Measurements from ENCODE around the gene SELENOS.

SELENOS gene

DNA sequence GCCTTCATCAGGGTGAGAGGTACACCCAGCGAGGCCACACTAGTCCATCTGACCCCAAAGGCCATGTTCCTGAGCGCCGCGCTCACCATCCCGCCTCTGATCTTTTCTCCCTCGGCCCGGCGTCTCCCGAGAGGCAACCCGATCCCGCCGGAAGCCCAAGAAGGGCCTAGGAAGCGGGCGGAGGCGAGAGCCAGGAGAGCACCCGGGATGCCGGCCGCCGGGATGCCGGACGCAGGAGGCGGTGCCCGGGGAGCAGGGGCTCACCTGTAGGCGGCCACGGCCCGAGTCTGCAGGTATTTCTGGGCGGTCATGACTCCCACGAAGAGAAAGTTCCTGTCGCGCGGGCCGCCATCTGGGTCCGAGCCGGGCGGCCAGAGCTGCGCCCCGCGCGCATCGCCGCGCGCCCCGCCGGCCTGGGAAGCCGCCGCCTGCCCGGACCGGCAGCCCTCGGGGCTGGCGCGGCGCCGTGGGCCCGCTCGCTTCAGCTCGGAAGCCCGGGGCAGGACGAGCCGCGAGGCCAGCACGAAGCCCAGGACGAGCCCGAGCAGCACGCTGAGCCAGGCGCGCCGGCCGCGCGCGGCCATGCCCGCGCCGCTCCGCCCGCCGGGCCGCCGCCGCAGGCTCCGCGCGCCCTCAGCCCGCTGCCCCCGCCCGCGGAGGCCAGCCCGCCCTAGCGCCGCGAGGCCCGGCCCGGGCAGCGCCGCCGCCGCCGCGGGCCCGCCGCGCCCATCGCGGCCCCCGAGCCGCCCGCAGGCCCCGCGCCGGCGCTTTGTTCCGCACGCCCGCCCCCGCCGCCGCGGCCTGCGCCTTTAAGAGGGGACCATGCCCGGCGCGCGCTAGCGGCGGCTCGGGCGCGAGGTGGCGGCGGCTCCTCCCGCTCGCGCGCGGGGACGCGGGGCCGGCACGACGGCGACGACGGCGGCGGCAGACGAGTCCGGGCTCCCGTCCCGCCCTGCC, 26.1 kb downstream of the SELENOS start:
- DNase-seq (ENCODE audit: low read depth in 3 of 3) = no peak

GRCh38 chr15:101250341-101250831, 26.9 kb downstream of the SELENOS start:
- DNase-seq (ENCODE audit: low read depth in 3 of 3) = no peak

DNA sequence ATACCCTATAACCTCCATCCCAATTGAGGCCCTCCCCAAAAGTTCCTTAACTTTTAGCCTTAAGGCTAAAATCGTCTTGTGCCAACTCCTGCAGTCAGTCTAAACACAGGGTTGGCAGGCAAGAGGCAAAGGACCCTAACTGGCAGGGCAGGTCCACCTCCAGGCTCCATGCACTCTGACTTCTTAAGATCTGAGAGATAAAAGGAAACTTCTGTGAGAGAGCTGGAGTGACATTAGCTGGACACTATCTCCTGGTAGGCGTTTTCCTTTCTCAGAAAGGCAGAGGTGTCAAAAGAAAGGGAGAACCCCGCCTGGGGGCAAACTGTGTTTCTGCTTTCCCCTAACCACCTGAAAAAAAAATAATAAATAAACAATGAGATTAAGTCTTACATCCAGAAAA, 29.0 kb downstream of the SELENOS start:
- no peak for DNase-seq (ENCODE audit: low read depth in 3 of 3)

- no peak for DNase-seq (ENCODE audit: low read depth in 3 of 3)
Observed at GRCh38 chr15:101246824-101247745, 30.2 kb downstream of the SELENOS start.

DNA sequence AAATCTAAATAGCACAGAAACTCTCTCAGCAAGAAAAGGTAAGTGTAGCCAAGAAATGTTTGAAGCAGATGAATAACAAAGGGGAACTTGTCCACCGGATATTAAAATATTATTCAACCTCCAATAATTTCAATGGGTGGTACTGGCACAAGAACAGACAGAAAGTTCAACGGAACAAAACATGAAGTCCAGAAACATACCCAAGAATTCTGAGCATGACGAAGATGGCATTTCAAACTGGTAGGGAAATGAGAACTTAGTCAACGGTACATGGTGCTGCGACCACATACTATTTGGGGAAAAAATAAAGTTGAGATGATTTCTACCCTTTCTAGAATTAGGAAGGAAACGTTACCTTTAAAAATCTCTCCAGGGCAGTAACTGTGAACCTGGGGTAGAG, 30.9 kb downstream of the SELENOS start:
- no peak for DNase-seq (ENCODE audit: low read depth in 3 of 3)

GRCh38 chr15:101244889-101245668, 32.2 kb downstream of the SELENOS start:
- no peak for DNase-seq (ENCODE audit: low read depth in 3 of 3)

DNA sequence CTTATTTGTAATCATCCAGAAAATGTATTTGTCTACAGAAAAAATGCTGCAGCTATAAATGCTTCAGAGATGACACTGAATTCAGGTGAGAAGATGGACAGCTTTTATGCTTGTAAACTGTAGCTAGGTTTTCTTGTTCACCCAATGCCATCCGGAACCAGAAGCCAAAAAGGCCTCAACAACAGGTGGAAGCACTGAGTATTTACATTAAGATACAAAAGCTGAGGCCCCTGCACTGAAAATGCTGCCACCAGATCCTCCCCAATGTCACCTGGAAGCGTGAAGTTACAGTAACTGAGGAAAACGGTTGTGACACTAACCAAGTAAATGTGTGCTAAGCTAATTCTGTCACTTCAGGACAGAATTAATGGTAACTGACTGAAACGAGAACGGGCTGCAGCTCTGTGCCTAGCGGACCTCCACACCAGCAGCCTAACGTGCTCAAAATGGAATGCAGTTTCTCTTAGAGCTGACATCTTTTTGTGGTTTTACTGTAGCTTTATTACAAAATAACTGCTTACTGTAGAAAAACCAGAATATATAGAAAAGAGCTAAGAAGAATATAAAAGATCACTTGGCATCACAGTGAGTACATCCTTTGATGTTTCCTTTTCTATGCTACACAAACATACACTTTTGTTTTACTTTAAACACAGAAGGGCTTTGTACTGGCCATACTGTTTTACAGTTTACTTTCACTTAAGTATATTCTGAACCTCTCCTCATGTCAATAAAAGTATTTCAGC, 33.1 kb downstream of the SELENOS start:
- DNase-seq (ENCODE audit: low read depth in 3 of 3) = no peak

DNA sequence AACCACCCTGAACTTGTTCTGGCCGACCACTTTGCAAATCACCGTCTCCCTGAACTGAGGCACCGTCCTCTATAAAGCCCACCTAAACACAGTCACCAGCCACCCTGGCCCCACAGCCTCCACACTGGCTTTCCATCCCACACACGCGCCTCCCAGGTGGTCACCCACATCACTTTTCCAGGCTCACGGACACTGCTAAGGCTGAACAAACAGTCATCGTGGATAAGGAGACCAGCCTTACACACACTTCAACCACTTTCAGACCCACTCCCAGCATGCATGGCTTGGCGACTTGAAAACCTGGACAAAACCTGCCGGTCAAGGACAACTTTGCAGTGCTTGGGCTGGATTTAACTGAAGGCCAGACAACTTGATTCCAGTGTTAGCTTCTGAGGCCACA, 33.9 kb downstream of the SELENOS start:
- no peak for DNase-seq (ENCODE audit: low read depth in 3 of 3)

DNA sequence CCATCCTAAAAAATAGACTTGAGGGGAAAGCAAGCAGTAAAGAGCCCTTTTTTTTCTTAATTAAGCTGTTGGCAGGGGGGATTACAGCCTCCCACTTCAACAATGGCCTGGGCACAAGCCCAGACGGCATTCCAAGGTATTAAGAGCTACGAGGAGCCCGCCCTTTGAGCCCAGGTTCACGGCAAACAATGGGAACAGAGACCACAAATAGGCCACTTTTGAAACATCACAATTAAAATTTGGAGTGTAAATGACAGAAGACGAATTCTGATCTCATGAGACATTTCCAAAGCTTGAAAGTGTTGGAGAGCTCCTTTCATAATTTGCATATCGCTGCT, 34.3 kb downstream of the SELENOS start:
- no peak for DNase-seq (ENCODE audit: low read depth in 3 of 3)

DNA sequence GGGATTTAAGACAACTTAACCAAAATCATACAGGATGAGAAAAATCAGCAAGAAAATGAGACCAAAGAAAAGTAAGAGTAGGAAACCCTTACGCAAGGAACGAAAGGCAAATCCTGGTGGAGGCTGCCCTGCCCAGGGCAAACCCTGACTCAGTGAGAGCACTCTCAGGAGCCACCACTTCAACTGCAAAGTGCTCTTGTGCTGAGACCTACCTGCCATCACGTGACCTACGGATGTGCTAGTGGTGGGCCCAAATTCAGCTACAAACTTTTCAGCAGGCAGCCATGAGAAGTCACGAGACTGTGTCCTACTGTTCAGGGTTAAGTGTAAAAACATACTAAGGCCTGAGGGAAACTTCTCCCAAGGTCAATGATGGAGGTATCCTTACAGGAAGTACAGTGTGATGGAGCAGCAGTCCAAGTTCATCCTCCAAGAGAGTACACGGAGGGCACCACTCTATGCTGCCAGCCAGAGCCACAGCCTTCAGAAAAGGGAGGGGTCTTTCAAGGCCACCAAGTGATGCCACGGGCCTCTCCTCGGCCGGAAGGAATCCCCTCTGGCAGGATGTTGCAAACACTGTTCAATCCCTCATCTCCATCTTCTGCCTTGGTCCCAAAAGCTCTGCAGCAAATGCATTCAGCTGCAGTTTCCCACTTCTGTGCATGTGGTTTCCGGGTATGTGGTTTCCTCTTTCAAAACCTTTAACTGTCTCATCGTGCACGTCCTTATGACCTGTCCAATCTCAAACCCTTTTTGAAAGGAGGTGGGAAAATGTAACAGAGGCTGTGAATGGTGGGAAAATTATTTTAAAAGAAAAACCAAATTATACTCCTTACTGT, 34.9 kb downstream of the SELENOS start:
- DNase-seq (ENCODE audit: low read depth in 3 of 3) = no peak

- DNase-seq (ENCODE audit: low read depth in 3 of 3) = no peak
Observed at GRCh38 chr15:101240358-101240757, 36.9 kb downstream of the SELENOS start.

DNA sequence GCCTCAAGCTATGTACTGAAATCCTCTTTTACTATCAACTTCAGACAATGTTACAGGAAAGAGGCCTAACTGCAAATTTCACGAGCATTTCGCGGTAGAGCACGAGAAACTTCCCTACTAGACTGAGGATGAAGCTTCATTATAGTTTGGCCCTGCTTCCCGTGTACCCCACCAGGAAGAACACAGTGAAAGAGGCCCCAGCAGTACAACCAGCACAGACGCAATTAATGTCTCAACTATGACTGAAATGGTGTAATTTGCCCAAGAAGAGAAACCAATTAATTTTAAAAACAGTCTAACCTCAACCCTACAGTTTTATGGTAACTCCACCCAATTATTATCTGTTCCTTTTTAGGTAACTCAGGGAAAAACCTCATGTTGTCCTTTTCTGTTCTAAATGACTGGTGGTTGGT, 37.6 kb downstream of the SELENOS start:
- DNase-seq (ENCODE audit: low read depth in 3 of 3) = no peak

DNA sequence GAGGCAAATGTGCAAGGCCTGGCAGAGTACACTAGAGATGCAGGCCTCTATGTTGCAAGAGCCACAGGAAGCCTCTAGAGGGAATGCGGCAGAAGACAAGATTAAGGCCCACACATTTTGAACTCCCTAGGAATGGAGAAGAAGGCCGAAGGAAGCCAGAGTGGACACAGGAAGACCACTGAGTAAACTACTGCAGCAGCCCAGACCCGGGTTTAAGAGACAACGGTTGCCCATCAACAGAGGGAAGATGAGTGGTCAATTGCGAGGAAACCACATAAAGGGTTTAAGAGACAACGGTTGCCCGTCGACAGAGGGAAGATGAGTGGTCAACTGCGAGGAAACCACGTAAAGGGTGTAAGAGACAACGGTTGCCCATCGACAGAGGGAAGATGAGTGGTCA, 40.0 kb downstream of the SELENOS start:
- DNase-seq (ENCODE audit: low read depth in 3 of 3) = no peak

DNA sequence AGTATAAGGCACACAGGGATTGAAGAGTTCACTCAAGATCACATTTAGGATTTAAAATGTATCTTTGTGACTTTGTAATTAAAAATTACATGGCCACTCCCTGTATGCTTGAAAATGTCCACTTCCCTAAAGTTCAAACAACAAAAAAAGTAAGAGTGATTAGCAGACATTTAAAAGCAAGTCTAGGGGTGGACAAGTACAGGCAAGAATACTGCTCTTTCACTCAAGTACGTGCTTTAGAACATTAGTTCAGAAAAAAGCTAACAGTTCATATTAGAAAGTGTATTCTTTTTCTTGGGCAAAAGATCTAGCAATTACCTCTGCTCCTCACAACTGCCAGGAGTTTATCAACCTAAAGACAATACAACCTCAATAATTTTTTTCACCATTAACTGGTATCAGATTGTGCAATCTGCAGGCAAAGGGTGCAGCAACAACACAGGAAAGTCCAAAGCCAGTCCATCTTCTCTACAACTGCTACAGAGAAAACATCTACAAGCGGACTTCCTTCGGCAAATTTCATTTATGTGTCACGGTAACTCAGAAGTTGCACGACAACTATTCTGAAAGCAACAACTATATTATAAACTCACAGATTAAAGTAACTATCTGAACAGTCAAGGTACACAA, 43.5 kb downstream of the SELENOS start:
- no peak for DNase-seq (ENCODE audit: low read depth in 3 of 3)

DNA sequence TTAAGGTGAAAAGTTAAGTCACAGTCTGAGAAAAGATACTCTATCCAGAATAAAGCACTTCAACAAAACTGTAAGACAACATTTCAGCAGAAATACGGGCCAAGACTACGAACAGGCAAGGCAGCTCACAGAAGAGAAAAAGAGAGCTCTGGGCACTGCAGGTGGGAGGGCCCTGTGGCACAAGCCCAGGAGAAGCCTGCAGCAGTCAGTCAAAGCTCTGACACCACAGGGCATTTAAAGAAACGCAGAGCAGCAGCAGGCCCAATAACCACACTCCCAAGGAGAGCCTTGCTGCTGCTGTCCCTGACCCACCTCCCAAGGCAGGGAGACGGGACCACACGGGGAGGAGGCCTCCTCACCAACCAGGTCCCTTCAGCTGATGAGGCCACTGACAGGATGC, 44.6 kb downstream of the SELENOS start:
- DNase-seq (ENCODE audit: low read depth in 3 of 3) = no peak

DNA sequence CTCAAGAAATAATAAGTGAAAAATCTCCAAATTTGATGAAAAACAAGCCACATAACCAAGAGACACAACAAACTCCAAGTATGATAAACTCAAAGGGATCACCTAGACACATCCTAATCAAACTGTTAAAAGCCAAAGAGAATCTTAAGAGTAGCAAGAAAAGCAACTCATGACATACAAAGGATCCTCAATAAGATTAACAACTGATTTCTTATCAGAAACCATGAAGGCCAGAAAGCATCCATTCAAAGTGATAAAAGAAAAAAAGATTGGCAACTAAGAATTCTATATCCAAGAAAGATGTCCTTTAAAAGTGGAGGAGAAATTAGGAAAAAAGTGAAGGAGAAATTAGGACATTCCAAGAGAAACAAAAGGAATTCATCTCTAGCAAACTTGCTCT, 49.0 kb downstream of the SELENOS start:
- no peak for DNase-seq (ENCODE audit: low read depth in 3 of 3)

- no peak for DNase-seq (ENCODE audit: low read depth in 3 of 3)
Observed at GRCh38 chr15:101225658-101226057, 51.6 kb downstream of the SELENOS start.
